ENCODE data around the gene UBE3B.
"Not testable (repeated sequence)": the region's sequence is repeated elsewhere in the genome, so short reads cannot be mapped to it uniquely, and the experiment has no call there.

The UBE3B gene

DNA sequence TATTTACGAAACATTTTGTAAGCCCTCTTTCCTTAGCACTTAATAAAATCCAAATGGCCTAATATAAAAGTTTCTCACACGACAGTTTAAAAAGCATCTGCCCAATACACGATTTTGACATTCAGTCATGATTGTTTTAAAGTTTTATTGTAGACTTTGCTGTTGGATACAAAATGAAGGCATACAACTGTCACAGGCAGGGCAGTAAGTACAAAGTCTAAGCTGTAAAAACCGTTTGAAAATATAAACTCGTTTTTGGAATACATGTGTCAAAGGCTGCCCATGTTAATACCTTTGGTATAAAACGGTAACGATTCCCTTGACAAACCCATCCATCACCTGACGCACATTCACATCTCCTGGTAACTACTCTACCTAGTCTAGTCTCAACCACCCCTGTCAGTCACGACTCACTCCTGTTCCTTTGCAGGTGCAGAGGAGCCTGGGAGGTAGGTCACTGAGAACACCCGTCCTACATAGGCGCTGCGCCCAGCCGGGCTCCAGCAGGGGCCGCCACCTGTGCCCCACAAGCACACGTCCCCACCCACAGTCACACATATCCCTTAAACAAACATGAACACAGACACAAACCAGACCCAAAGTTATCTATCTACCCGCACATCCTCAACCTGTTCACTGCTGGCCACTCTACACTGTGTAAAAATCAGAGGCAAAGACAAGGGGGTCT lies 27.4 kb upstream of the UBE3B start:
- DNase-seq, result no peak

DNA sequence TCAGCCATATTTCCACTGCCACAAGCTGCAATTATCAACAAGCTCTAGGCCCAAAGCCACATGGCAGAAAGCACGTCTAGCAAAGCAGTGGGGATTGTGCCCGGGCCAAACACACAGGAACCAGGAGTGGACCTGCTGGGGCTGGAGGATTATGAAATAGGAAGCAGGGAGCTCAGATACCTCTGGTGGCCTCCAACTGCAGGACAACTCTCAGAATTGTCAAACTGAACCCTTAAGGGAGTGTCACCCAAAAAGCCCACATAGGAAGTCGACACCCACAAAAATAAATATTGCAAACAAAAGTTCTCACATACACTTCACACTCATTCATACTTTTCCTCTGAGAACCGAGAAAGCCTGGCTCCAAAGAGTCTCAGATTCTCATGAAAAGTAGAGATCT lies 26.5 kb upstream of the UBE3B start:
- DNase-seq, result no peak

DNA sequence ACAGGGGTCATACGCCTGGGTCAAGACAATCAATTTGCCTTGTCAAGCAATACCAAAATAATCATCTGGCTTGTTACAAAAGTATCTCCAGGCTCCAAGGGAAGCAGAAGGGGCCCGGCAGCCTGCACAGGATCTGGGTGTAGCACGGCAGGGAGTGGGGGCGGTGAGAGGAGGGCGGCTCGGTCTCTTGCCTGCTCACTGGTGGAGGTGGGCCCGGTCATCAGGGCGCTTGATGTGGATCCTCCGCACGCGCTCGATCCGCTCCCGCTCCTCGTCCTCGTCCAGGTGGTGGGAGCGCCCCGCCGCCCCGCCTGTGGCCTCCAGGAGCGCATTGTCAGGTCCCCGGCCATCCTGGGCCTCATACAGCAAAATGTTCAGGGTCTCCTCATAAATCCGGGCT lies 26.0 kb upstream of the UBE3B start:
- DNase-seq, result no peak

DNA sequence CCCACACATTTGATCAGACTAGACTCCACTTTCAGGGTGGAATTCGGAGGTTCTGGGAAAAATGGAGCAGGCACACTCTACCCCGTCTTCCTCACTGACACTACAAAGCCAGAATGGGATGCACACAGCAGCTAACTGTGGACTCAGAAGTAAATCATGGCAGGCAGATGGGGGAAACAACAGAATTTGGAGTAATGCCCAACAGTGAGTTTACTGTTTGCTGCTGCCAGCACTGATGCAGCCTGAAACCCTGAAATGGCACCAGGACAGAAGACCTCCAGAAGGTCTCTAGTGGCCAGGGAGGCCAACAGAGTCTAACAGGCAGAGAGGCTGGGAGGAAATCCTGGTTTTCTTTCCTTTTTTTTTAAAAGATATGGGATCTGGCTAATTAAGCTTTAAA lies 24.9 kb upstream of the UBE3B start:
- no peak for DNase-seq

DNA sequence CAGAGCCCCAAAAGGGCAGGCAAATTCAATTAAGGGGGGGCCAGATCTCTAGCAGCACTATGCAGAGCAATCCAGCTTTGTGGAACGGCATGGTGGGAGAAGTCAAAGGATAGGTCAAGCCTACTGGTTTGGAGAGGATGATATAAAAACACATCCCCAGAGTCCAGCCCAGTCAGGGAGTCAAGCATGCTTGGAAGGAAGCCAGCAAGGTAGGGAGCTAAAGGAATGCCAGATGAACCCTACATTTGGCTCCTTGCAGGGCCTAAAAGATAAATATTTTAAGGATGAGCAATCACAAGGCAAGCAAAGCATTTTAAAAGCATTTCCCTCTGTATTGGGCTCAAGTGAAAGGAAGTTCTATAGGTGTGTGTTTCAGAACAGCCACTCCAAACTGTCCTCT lies 21.7 kb upstream of the UBE3B start:
- no peak for DNase-seq

DNA sequence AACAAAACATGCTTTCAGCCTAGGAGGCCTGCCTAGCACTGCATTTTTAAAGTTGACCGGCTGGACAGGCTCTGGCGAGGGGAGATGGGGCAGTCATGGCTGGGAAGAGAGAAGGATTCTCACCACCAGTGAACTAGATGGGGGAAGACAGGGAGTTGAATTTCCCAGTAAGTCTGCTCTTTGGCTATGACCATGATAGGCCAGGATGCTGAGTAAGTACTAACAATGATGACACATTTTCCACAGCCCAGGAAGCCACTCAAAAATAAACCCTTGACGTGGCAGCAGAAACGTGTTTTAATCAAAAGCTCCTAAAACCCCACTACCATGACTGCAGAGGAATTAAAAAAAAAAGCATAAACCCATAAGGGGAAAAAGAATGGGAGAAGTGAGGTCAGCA lies 19.3 kb upstream of the UBE3B start:
- no peak for DNase-seq

DNA sequence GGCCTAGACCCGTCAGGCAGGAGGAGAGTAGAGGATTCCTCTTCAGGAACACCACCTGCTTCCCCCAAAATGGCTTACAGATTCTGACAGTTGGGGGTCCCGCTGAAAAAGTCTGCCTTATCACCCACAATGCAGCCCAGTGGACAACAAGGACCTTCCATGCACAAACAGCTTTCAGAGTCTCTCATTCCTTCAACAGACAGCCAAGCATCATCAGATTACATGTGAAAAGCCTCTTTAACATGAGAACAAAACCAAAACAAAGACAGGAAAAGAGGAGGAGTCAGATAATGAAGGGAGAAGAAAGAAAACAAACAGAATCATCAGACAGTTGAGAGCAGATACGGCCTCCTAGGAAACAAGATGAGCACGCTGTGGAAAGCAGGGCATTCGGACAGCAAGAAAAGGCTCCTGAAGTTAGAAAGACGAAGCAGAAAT lies 18.6 kb upstream of the UBE3B start:
- no peak for DNase-seq

DNA sequence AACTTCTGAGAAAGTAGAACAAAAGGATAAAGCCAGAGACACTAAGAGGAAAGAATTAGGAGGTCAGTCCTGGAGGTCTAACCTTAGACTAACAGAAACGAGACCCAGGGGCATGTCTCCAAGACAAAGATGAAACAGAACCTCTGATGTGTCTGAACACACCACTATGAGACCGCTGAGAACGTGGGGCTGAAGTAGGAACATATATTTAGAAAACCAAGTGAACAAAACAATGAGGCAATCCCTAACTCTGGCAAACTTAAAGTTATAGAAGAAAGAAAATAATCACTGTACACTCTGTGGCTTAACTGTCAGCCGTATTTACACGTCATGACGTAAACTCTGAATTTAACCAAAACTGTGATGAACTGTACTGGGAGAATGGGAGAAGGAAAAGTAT lies 18.2 kb upstream of the UBE3B start:
- DNase-seq, result no peak

DNA sequence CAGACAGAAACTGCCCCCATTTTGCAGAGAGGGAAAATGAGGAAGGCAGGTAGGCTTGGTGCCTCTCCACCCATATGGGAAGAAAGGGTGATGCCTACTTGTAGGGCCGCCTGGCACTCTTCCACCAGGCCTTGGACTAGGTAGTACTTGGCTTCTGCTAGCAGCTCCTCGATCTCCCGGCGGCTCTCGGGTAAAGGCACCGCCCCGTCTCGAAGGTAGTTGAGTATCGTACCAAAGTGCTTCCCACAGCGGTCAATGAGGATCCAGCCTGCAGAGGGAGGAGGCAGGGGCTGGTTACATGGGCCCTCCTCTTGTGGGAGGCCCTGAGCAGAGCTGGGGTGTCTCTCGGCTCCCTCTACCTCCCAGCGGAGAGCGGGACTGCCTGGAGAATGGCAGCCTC lies 16.9 kb upstream of the UBE3B start:
- no peak for DNase-seq

DNA sequence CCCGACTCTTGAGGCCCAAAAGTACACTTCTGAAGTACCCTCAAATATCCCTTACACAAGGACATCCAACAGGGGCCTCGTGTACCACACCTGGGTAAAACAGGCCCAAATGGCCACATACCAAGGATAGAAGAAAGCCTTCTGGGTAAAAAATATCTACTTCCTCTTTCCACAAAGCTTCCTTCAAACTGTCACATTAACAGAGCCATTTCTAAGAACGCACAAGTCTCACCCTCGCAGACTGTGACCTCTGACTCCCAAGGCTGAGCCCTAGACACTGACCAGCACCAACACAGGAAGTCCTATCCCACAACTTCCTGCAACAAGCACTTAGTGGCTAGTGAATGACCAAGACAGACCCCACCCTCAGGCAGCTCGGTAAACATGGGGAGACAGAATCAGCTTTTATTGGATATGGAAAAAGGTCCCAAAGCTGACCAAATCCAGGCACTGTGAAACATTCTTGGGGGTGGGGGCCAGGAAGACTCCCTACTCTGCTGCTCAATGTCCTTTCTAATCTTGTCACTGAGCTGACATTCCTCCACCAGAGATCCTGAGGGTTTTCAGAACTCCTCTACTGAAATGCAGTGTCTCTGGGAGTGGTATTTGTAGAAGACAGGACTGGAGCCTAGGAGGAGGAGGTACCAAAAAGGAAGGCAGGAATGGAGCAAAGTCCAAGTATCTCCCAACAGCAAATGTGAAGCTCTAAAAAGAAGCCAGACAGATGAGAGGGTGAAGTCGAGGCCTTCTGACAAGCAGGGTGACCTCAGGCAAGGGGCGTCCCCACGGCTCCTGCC lies 16.2 kb upstream of the UBE3B start:
- DNase-seq, result no peak

DNA sequence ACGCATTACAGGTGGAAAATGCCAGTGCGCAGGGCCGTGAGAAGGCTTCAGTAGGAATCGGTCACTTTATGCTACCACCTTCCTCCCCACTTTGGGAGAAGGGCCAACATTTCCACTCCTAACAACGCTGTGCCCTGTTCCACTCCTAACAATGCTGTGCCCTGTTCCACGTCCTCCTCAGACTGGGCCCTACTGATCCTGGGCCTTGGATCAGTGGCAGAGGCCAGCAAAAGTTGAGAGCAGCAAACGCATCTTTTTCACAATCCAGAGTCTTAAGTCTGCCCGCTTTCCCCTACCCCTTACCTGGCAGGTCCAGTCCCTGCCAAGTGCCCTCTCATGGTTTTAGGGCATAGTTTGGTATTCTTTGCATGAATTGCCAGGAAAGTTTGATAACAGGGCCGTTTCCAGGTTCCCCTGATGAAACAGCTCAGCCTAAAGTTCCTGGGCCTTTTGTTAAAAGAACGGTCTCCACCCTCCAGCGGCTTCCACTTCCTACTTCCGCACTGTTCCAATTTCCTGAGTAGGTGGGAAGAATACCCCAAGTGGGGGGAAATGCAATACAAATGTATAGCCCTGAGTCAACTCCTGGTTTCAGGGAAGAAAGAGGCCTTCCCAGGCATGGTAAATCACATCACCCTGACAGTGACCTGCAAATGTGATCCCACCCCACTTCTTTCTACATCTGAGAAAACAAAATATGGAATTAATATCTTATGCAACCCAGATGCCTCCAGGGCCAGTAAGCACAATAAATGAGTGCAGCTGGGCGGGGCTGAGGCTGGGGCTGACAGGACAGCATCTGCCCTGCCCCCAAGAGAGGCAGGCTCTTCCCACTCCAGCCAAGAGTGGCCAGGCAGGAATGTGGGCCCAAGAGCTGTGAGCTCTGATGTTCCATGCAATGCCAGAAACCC lies 15.3 kb upstream of the UBE3B start:
- no peak for DNase-seq

DNA sequence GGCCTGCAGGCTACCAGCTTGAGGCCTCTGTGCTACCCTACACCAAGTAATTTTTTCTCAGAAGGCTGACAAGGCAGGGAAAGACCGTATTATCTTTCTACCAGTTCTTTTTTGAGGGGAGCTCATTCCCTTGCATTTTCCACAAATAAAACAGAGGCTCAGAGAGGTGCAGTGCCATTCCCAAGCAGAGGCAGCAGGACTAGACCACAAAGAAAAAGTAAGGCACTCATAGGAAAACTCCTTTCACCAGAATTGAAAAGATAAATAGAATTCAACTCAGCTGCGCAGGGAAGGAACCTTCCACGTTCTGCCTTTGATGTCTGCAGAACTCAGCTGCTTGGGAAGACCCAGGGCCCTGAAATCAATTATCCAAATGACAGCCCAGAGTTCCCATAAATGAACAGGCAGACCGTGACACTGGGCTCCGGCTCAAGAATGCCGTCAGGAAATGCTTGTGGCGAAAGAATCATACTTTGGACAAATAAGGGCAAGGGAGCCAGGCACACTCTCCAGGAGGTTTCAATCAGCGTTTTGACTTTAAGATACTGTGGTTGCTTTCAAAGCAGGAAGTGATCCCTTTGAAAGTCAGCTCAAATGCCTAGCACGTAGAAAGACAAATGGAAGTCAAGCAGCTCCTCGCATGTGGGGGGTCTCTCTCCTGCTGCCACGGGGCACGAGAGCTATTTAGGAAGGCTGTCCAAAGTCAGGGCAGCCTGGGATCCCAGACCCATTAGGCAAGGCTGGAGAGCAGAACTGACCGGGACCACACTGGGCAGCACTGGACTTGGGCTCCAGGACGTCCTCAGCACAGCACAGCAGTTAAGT lies 14.4 kb upstream of the UBE3B start:
- DNase-seq, result no peak

DNA sequence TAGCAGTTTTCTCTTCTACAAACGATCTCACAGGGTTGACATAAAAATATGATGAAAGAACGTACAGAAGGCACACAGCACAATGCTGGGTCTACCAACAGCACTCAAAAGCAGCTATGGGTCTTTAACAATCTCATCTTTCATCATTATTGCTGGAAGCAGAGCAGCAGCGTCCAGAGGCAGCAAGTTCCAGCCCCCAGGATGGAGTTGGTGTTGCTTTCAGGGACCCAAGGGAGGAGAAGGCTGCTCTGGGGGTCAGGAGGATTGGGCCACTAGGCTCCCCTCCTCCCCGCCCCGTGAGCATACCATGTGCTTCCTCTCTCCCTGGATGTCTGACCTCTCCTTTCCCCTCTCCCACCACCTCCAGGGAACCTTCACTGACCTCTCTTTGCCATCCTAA lies 13.7 kb upstream of the UBE3B start:
- DNase-seq, result no peak

DNA sequence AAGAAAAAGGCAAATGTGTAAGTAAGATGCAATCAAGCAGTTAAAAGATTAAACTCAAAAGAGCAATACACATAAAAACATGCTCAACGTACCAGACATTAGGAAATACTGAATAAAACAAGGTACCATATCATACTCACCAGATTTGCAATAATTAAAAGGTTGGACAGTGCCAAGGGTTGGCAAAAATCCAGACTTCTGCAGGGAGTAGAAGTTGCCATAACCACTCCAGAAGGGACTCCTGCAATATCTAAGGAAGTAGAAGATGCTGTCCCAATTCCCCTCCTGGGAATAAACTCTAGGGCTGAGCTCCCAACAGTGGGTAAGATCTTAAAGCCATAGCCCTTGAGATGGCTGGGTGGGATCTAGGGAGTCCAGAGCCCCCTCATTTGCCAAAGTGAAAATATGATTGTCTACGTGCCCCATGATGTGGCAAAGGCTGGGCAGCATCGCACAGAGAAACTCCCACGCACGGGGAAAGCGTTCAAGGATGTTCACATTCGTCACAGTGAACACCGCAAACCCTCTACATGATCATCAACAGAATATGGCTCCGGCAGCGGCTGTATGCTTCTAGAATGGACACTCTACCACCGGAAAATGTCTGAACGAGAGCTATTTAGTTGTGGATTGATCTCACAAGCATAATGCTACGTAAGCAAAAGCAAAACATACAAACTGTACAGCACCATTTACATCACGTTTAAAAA lies 12.6 kb upstream of the UBE3B start:
- DNase-seq, result no peak

DNA sequence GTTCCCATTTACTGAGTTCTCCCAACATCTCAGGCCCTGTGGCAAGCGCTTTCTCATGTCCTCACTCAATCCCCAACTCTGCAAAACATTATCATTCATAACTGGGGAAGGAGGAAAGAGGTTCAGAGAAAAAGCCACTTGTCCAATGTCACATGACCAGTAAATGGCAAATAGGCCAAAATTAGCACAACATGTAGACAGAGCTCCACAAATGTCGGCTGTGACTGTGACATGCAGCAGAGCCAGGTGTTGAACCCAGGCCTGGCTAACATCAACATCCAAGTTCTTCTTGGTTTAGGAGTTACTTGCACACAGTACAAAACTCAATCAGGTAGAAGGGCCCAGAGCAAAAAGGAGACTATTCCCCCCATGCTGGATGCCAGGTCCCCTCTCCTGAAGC lies 11.1 kb upstream of the UBE3B start:
- no peak for DNase-seq

DNA sequence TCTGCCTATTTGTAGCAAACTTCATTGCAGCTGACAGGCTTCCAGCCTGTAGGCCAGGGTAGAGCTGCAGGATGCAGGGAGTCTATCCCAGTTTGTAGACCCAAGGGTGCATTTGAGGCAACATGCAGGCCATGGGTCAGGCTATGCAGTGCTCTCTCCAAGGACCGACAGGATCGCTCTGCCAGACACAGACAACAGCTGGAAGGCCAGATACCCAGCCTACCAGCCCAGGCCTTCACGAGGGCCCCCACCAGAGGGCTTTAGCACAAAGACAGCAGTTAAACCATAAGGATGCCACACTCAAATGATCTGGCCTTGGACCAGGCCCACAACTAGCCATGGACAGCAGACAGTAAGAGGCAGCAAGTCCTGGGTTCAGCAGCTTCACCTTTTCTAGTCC lies 10.6 kb upstream of the UBE3B start:
- DNase-seq, result no peak

DNA sequence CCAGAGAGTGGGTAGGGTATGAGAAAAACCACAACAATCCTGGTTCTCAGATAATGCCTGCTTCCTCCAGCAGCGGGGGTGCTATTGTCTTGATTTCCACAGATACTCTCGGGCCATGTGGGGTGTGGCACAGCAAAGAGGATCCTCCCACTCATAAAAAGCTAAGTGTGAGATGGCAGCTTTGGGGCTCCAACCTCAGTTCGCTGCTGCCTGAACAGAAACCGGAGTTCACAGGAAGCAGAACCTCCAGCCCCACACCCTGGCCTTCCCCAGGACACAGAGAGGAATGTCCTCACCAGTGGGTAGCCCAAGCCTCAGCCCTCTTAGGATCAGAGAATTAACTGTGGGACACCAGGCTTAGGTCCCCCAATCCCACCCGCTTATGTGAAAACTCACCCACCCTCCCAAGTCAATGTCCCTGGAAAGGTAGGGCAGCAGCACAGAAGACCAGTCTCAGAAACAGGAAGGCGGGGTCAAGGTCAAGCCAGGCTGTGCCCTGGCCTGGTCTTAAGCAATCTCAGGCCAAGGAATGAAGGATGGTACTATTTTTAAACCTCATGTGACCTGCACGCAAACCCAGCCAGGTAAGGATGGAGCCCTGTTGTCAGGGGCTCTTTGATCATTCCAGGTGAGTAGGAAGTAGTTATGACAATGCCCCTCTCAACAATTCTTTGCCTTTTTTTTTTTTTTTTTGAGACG lies 9.3 kb upstream of the UBE3B start:
- DNase-seq, result no peak

DNA sequence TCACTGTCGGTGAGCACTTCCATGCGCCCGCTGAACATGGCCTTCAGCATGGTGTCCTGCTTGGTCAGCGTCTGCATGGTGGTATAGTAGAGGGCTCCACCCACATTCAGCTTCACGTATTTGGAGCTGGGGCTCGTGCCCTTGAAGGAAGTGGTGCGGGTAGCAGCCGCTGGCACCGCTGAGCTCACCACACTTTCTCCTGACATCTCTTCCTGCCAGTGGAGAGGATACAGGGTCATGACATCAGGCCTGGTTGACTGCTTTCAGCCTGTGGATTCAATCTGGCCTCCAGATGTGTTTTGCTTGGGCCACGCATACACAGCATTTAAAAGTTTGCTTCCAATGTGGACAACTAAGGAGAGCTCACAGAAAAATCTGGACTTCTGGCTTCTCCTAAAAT lies 7.9 kb upstream of the UBE3B start:
- no peak for DNase-seq

DNA sequence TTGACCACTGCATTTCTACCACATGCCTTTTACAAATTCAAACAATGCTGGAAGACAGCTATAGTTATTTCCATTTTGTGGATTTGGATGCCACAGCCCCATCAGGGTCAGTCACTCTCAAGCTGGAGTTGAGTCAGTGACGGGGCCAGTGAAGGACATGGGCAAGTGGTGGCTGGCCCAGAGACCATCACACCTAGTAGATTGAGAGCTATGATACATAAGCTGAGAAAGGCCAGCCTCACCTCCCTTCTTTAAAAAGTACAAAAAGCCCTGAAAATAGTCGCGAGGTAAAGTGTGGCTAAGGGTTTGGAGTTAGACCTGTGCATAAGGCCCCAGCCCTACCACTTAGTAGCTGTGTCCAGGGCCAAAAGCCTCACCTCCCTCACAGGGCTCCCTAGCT lies 4.4 kb upstream of the UBE3B start:
- DNase-seq, result no peak

DNA sequence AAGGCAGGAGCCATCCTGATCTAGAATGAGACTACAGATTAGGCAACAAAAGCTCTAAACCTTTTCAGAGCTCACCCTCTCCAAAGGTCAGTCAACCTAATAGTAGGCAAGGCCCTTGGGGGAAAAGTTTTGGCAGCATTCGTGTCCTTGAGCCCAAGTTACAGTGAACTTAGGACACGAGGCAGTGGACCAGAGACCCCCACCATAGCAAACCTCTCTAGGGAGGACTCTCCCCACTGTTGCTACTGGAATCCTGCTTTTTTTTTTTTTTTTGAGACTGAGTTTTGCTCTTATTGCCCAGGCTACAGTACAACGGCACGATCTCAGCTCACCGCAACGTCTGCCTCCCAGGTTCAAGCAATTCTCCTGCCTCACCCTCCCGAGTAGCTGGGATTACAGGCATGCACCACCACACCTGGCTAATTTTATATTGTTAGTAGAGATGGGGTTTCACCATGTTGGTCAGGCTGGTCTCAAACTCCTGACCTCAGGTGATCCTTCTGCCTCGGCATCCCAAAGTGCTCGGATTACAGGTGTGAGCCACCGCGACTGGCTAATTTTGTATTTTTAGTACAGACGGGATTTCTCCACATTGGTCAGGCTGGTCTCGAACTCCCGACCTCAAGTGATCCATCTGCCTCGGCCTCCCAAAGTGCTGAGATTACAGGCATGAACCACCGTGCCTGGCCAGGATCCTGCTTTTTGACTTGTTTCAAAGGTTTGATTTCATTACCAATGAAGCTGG lies 3.7 kb upstream of the UBE3B start:
- DNase-seq, result not testable (repeated sequence)

DNA sequence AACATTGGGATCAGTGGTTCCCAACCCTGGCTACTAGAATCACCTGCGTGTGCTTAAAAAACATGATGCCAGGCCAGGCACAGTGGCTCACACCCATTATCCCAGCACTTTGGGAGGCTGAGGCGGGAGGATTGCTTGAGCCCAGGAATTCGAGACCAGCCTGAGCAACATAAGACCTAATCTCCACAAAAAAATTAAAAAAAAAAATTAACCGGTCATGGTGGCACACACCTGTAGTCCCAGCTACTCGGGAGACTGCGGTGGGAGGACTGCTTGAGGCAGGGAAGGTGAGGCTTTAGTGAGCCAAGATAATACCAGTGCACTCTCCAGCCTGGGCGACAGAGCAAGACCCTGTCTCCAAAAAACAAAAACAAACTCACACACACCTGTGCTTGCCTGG lies 2.3 kb upstream of the UBE3B start:
- DNase-seq, result no peak

All from CD4-positive, alpha-beta T cell treated with Interleukin-17A for 1 hour (primary cell).